Astrocyte (in vitro differentiated cells and primary cell): ENCODE data around the gene ITSN1. TPM values are rescaled to one million over a fixed set of nuclear protein-coding genes. Genes with fewer than 3 reads are reported as not detected.

Experiments used
- DNase-seq: peaks from one replicate; pipeline ENCODE4 v3.0.0-alpha.2; 2010; ENCODE audit warnings: low read depth
- FAIRE-seq: peaks from 2 replicates; lab custom pipeline; 2011; peaks lifted over from hg19 to GRCh38; lab: Jason Lieb, UNC
- H2AFZ ChIP-seq: 2 replicates; pipeline ENCODE4 v1.6.0; 2012; ENCODE audit warnings: low read depth, low read length, inconsistent platforms
- H3K27ac ChIP-seq: 2 replicates; pipeline ENCODE4 v1.5.1; 2011; ENCODE audit warnings: low read depth, low read length, inconsistent platforms
- H3K27me3 ChIP-seq: 2 replicates; pipeline ENCODE4 v1.6.0; 2011; ENCODE audit warnings: low read length, inconsistent platforms; ENCODE audit not compliant: insufficient read depth
- H3K36me3 ChIP-seq: 2 replicates; pipeline ENCODE4 v1.5.1; 2011; ENCODE audit warnings: low read length, inconsistent platforms; ENCODE audit not compliant: insufficient read depth
- H3K4me1 ChIP-seq: 2 replicates; pipeline ENCODE4 v1.5.1; 2011; ENCODE audit warnings: low read length, inconsistent platforms; ENCODE audit not compliant: insufficient read depth
- H3K4me2 ChIP-seq: 2 replicates; pipeline ENCODE4 v1.6.0; 2012; ENCODE audit warnings: low read length, inconsistent platforms
- H3K4me3 ChIP-seq: 2 replicates; pipeline ENCODE4 v1.5.1; 2011; ENCODE audit warnings: low read depth, mild to moderate bottlenecking, low read length, inconsistent platforms; ENCODE audit not compliant: insufficient read depth
- H3K79me2 ChIP-seq: 2 replicates; pipeline ENCODE4 v1.6.0; 2012; ENCODE audit warnings: mild to moderate bottlenecking, low read length, inconsistent platforms; ENCODE audit not compliant: insufficient read depth
- H3K9ac ChIP-seq: 2 replicates; pipeline ENCODE4 v1.6.0; 2012; ENCODE audit warnings: mild to moderate bottlenecking, low read length, inconsistent platforms
- H3K9me3 ChIP-seq: 2 replicates; pipeline ENCODE4 v1.5.1; 2012; ENCODE audit warnings: low read depth, mild to moderate bottlenecking, low read length, inconsistent platforms; ENCODE audit not compliant: insufficient read depth
- H4K20me1 ChIP-seq: 2 replicates; pipeline ENCODE4 v1.6.0; 2012; ENCODE audit warnings: low read length, inconsistent platforms; ENCODE audit not compliant: insufficient read depth
- H3K27ac Mint-ChIP-seq: one replicate; pipeline ENCODE4 v1.8.0; 2021; ENCODE audit warnings: mild to moderate bottlenecking, mixed read lengths; ENCODE audit not compliant: unreplicated experiment
- H3K27me3 Mint-ChIP-seq: one replicate; pipeline ENCODE4 v1.8.0; 2021; ENCODE audit warnings: low read depth, mixed read lengths; ENCODE audit not compliant: unreplicated experiment
- H3K36me3 Mint-ChIP-seq: one replicate; pipeline ENCODE4 v1.8.0; 2021; ENCODE audit warnings: low read depth, mixed read lengths; ENCODE audit not compliant: unreplicated experiment
- H3K4me1 Mint-ChIP-seq: one replicate; pipeline ENCODE4 v1.8.0; 2021; ENCODE audit warnings: low read depth, mixed read lengths; ENCODE audit not compliant: unreplicated experiment
- H3K4me3 Mint-ChIP-seq: one replicate; pipeline ENCODE4 v1.8.0; 2021; ENCODE audit warnings: mild to moderate bottlenecking, moderate library complexity, mixed read lengths; ENCODE audit not compliant: unreplicated experiment
- H3K9me3 Mint-ChIP-seq: one replicate; pipeline ENCODE4 v1.8.0; 2021; ENCODE audit warnings: mild to moderate bottlenecking, mixed read lengths; ENCODE audit not compliant: unreplicated experiment
- EZH2 ChIP-seq: IDR thresholded peaks from 2 replicates; pipeline ENCODE4 v1.6.1; 2012; ENCODE audit warnings: mild to moderate bottlenecking, low read length, inconsistent platforms; ENCODE audit not compliant: insufficient read depth
- total RNA-seq: library from RNA; stranded (reverse); gene quantifications from 2 replicates; pipeline ENCODE4 v1.2.1, GENCODE V29; 2021
- TF ChIP-seq, protein P1 (sequence below): IDR thresholded peaks from 2 replicates; pipeline ENCODE4 v1.5.1; 2011; ENCODE audit warnings: low read depth, mild to moderate bottlenecking, inconsistent platforms, low read length, moderate library complexity; ENCODE audit not compliant: insufficient read depth

Gene ITSN1
- total RNA-seq, 1 donor from 2014 or later = 77.3 TPM

DNA sequence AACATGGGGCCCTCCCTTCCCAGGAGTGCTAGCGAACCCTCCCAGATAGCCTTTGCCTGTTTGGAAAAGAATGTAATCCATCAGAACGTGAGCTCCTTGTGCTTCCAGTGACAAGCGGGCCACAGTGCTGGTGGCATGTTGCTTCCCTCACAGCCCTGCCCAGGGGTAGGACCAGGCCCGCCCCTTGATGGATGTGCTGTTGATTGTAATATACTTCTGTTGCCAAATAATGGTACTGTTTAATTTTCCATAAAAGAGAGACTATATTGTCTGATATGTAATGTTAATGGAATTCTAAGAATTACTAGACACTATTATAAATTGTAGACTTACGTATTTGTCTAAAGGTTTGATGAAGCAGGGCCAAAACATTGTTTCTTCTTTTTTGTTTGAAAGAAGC lies 256.9 kb downstream of the ITSN1 start:
- DNase-seq (peak; percentile 63), FAIRE-seq (no peak)
- Mint-ChIP-seq H3K4me1 (peaks cover 19% of the 10 kb centered on the region), H3K4me3 (no peak overlapping the region), H3K27ac (peak overlapping the region; percentile 85), H3K27me3 (no peaks in the 10 kb centered on the region), H3K9me3 (no peaks in the 10 kb centered on the region), H3K36me3 (peaks cover 5% of the 10 kb centered on the region)
- H3K9ac ChIP-seq = no peak overlapping the region
- no peaks in the 10 kb centered on the region for H4K20me1 ChIP-seq
- H3K27me3 ChIP-seq = no peaks in the 10 kb centered on the region
- peaks cover 6% of the 10 kb centered on the region for H3K36me3 ChIP-seq
- H3K4me3 ChIP-seq = no peak overlapping the region
- TF ChIP-seq, protein P1, sequence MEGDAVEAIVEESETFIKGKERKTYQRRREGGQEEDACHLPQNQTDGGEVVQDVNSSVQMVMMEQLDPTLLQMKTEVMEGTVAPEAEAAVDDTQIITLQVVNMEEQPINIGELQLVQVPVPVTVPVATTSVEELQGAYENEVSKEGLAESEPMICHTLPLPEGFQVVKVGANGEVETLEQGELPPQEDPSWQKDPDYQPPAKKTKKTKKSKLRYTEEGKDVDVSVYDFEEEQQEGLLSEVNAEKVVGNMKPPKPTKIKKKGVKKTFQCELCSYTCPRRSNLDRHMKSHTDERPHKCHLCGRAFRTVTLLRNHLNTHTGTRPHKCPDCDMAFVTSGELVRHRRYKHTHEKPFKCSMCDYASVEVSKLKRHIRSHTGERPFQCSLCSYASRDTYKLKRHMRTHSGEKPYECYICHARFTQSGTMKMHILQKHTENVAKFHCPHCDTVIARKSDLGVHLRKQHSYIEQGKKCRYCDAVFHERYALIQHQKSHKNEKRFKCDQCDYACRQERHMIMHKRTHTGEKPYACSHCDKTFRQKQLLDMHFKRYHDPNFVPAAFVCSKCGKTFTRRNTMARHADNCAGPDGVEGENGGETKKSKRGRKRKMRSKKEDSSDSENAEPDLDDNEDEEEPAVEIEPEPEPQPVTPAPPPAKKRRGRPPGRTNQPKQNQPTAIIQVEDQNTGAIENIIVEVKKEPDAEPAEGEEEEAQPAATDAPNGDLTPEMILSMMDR = no peak
- no peak for TF ChIP-seq EZH2
- no peaks in the 10 kb centered on the region for H3K9me3 ChIP-seq
- peak overlapping the region; percentile 16 for H3K4me2 ChIP-seq
- no peaks in the 10 kb centered on the region for H3K79me2 ChIP-seq
- H3K27ac ChIP-seq = peak overlapping the region; percentile 29
- peaks cover 18% of the 10 kb centered on the region for H3K4me1 ChIP-seq
- H2AFZ ChIP-seq = no peak overlapping the region

DNA sequence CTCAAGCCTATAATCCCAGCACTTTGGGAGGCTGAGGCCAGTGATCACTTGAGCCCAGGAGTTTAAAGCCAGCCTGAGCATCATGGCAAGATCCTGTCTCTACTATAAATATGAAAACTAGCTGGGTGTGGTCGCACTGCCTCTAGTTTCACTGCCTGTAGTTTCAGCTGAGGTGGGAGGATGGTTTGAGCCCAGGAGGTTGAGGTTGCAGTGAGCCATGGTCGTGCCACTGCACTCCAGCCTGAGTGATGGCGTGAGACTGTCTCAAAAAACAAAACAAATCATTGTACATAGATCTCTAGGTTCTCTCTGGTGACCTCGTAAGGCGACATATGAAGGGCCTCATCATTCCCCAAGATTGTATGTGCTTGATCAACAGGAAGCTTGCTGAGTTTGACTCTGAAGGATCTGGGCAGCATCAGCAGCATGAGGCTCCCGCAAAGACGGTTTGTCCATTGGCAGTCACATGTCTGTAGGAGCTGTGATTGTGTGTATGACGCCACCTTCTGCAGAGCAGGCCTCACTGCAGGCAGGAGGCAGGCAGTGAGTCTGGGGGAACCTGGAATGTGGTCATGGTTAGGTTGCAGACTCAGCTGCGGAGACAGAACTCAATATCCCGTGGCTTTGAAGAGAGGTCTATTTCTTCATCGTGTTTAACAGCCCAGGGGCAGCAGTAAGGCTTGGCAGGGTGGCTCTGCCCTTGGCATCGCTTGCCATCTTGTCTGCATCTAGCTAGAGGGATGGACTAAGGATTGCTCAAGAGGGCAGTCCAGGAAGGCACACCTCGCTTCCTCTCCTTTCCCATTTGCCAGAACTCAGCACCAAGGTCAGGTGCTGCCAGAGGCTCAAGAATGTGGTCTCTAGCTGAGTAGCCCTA lies 259.3 kb downstream of the ITSN1 start:
- DNase-seq = peak; percentile 56
- no peak for TF ChIP-seq EZH2
- TF ChIP-seq, protein P1 = peak; percentile 65
- Mint-ChIP-seq H3K4me3 (no peak overlapping the region), H3K27me3 (no peaks in the 10 kb centered on the region), H3K9me3 (no peaks in the 10 kb centered on the region), H3K27ac (peak overlapping the region; percentile 31), H3K4me1 (peaks cover 11% of the 10 kb centered on the region), H3K36me3 (peaks cover 7% of the 10 kb centered on the region)
- Histone ChIP-seq H3K27ac (no peak overlapping the region), H3K27me3 (no peaks in the 10 kb centered on the region), H3K4me1 (peaks cover 12% of the 10 kb centered on the region), H3K9me3 (no peaks in the 10 kb centered on the region), H3K4me3 (no peak overlapping the region), H3K9ac (no peak overlapping the region), H3K36me3 (peaks cover 21% of the 10 kb centered on the region), H4K20me1 (peaks cover 4% of the 10 kb centered on the region), H2AFZ (no peak overlapping the region), H3K79me2 (no peaks in the 10 kb centered on the region), H3K4me2 (no peak overlapping the region)
- FAIRE-seq = no peak

DNA sequence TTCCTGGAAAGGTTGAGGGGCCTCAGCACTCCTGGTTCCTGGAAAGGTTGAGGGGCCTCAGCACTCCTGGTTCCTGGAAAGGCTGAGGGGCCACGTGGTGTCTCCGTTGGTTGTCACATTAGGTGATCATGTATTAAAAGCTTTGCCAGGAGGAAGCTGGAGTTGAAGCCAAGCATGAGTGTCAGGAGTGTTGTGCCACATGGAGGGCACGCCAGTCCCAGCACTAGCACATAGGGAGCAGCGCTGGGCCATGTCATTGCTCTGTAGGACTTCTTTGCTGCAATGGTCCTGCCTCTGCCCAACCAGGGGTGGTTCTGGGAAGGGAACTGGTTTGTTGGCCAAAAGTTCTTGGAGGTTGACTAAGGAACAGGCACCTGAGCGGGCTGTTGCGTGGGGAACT lies 260.0 kb downstream of the ITSN1 start:
- Histone ChIP-seq H4K20me1 (peaks cover 4% of the 10 kb centered on the region), H3K27ac (no peak overlapping the region), H2AFZ (no peak overlapping the region), H3K4me2 (no peak overlapping the region), H3K27me3 (no peaks in the 10 kb centered on the region), H3K9ac (no peak overlapping the region), H3K9me3 (no peaks in the 10 kb centered on the region), H3K4me3 (no peak overlapping the region), H3K79me2 (no peaks in the 10 kb centered on the region), H3K36me3 (peaks cover 21% of the 10 kb centered on the region), H3K4me1 (peaks cover 12% of the 10 kb centered on the region)
- H3K27ac Mint-ChIP-seq = no peak overlapping the region
- peaks cover 11% of the 10 kb centered on the region for H3K36me3 Mint-ChIP-seq
- H3K27me3 Mint-ChIP-seq = no peaks in the 10 kb centered on the region
- FAIRE-seq (no peak), DNase-seq (no peak)
- H3K9me3 Mint-ChIP-seq = no peaks in the 10 kb centered on the region
- no peak overlapping the region for H3K4me3 Mint-ChIP-seq
- H3K4me1 Mint-ChIP-seq = peaks cover 11% of the 10 kb centered on the region
- no peak for TF ChIP-seq EZH2
- TF ChIP-seq, protein P1 = no peak
